Fibroblast of the aortic adventitia (primary cell): ENCODE data around the gene IGSF3. TPM values are rescaled to one million over a fixed set of nuclear protein-coding genes. Genes with fewer than 3 reads are reported as not detected.

Source experiments
- DNase-seq: peaks from one replicate; pipeline ENCODE4 v3.0.0-alpha.2; 2010; ENCODE audit warnings: low read depth
- H3K4me3 ChIP-seq: 2 replicates; pipeline ENCODE4 v1.5.1; 2011; ENCODE audit warnings: low read depth, mild to moderate bottlenecking, control low read depth, low read length, moderate library complexity
- CTCF ChIP-seq: IDR thresholded peaks from 2 replicates; pipeline ENCODE4 v1.5.1; 2011; ENCODE audit warnings: mild to moderate bottlenecking, low read length, control low read depth, inconsistent platforms; ENCODE audit not compliant: insufficient read depth
- total RNA-seq: library from RNA; depleted of rRNA; stranded (reverse); fragments of >200 nt; gene quantifications from 2 replicates; pipeline ENCODE4 v1.2.3, GENCODE V29; 2012; ENCODE audit warnings: low replicate concordance

The IGSF3 gene
- total RNA-seq, 1 donor: 0.27 TPM

- DNase-seq: no peak
- no peak for TF ChIP-seq CTCF
- H3K4me3 ChIP-seq: no peak overlapping the region
Measured at GRCh38 chr1:116681343-116681899, 13.9 kb upstream of the IGSF3 start.

GRCh38 chr1:116680752-116681151 is 13.2 kb upstream of the IGSF3 start:
- H3K4me3 ChIP-seq: no peak overlapping the region
- no peak for TF ChIP-seq CTCF
- DNase-seq: no peak

- TF ChIP-seq CTCF: no peak
- no peak overlapping the region for H3K4me3 ChIP-seq
- DNase-seq: no peak
Measured at GRCh38 chr1:116679828-116680628, 12.5 kb upstream of the IGSF3 start.

GRCh38 chr1:116679091-116679827 is 11.7 kb upstream of the IGSF3 start:
- no peak for TF ChIP-seq CTCF
- no peak overlapping the region for H3K4me3 ChIP-seq
- DNase-seq: no peak

GRCh38 chr1:116678732-116679090 is 11.2 kb upstream of the IGSF3 start:
- no peak for TF ChIP-seq CTCF
- H3K4me3 ChIP-seq: no peak overlapping the region
- no peak for DNase-seq

- no peak overlapping the region for H3K4me3 ChIP-seq
- no peak for DNase-seq
- no peak for TF ChIP-seq CTCF
Measured at GRCh38 chr1:116677474-116678062, 10.0 kb upstream of the IGSF3 start.
